ENCODE data around the gene MZF1.
A peak's percentile ranks its signal among the peaks of the same experiment; 100 is the strongest.
"Not testable (repeated sequence)": the region's sequence is repeated elsewhere in the genome, so short reads cannot be mapped to it uniquely, and the experiment has no call there.

Gene MZF1

GRCh38 chr19:58578012-58578925 lies 5.1 kb upstream of the MZF1 start:
- H3K4me1 ChIP-seq (ENCODE audit: control insufficient read depth, insufficient read depth, low read length) = peaks cover 16% of the 10 kb centered on the region
- H3K4me3 ChIP-seq (ENCODE audit: low read length) = no peak overlapping the region

GRCh38 chr19:58577581-58577980 lies 4.4 kb upstream of the MZF1 start:
- H3K9me3 ChIP-seq (replicated peaks; ENCODE audit: low read length); H3K27me3 ChIP-seq (ENCODE audit: control insufficient read depth, insufficient read depth, low read length); H3K4me3 ChIP-seq (ENCODE audit: low read length); H3K4me2 ChIP-seq (ENCODE audit: low read length); H3K36me3 ChIP-seq (ENCODE audit: insufficient read depth, low read length); H3K9ac ChIP-seq (ENCODE audit: low read depth, low read length): not testable (repeated sequence)
- peaks cover 16% of the 10 kb centered on the region for H3K4me1 ChIP-seq (ENCODE audit: control insufficient read depth, insufficient read depth, low read length)

More at GRCh38 chr19:58578012-58578925, 5.1 kb upstream of the MZF1 start:
- Histone ChIP-seq H3K4me2 (ENCODE audit: low read length) (no peak overlapping the region), H3K36me3 (ENCODE audit: insufficient read depth, low read length) (peaks cover 14% of the 10 kb centered on the region), H3K27me3 (ENCODE audit: control insufficient read depth, insufficient read depth, low read length) (no peaks in the 10 kb centered on the region), H3K9me3 (replicated peaks; ENCODE audit: low read length) (no peaks in the 10 kb centered on the region), H3K9ac (ENCODE audit: low read depth, low read length) (no peak overlapping the region)

GRCh38 chr19:58575183-58576041 lies 2.3 kb upstream of the MZF1 start:
- Histone ChIP-seq H3K9me3 (replicated peaks; ENCODE audit: low read length) (no peaks in the 10 kb centered on the region), H3K36me3 (ENCODE audit: insufficient read depth, low read length) (peaks cover 13% of the 10 kb centered on the region), H3K4me1 (ENCODE audit: control insufficient read depth, insufficient read depth, low read length) (peaks cover 17% of the 10 kb centered on the region), H3K4me2 (ENCODE audit: low read length) (peak overlapping the region; percentile 97), H3K4me3 (ENCODE audit: low read length) (peak overlapping the region; percentile 97), H3K27me3 (ENCODE audit: control insufficient read depth, insufficient read depth, low read length) (no peaks in the 10 kb centered on the region), H3K9ac (ENCODE audit: low read depth, low read length) (peak overlapping the region; percentile 87)

GRCh38 chr19:58573658-58574164 lies 576 bp upstream of the MZF1 start:
- H3K36me3 ChIP-seq (ENCODE audit: insufficient read depth, low read length) = peaks cover 28% of the 10 kb centered on the region
- H3K4me2 ChIP-seq (ENCODE audit: low read length) = peak overlapping the region; percentile 92
- H3K9me3 ChIP-seq (replicated peaks; ENCODE audit: low read length) = no peaks in the 10 kb centered on the region
- peak overlapping the region; percentile 58 for H3K9ac ChIP-seq (ENCODE audit: low read depth, low read length)
- H3K4me3 ChIP-seq (ENCODE audit: low read length) = peak overlapping the region; percentile 91
- H3K4me1 ChIP-seq (ENCODE audit: control insufficient read depth, insufficient read depth, low read length) = peaks cover 17% of the 10 kb centered on the region
- H3K27me3 ChIP-seq (ENCODE audit: control insufficient read depth, insufficient read depth, low read length) = no peaks in the 10 kb centered on the region

GRCh38 chr19:58572026-58572817 lies 913 bp downstream of the MZF1 start:
- peaks cover 12% of the 10 kb centered on the region for H3K4me1 ChIP-seq (ENCODE audit: control insufficient read depth, insufficient read depth, low read length)
- H3K36me3 ChIP-seq (ENCODE audit: insufficient read depth, low read length) = peaks cover 35% of the 10 kb centered on the region

GRCh38 chr19:58571575-58571947 lies 1.6 kb downstream of the MZF1 start:
- no peaks in the 10 kb centered on the region for H3K27me3 ChIP-seq (ENCODE audit: control insufficient read depth, insufficient read depth, low read length)
- H3K9me3 ChIP-seq (replicated peaks; ENCODE audit: low read length) = no peaks in the 10 kb centered on the region
- no peak overlapping the region for H3K4me2 ChIP-seq (ENCODE audit: low read length)
- no peak overlapping the region for H3K4me3 ChIP-seq (ENCODE audit: low read length)
- no peak overlapping the region for H3K9ac ChIP-seq (ENCODE audit: low read depth, low read length)
- peaks cover 12% of the 10 kb centered on the region for H3K4me1 ChIP-seq (ENCODE audit: control insufficient read depth, insufficient read depth, low read length)
- H3K36me3 ChIP-seq (ENCODE audit: insufficient read depth, low read length) = peaks cover 40% of the 10 kb centered on the region

More at GRCh38 chr19:58572026-58572817, 913 bp downstream of the MZF1 start:
- Histone ChIP-seq H3K9me3 (replicated peaks; ENCODE audit: low read length) (no peaks in the 10 kb centered on the region), H3K4me2 (ENCODE audit: low read length) (peak overlapping the region; percentile 92), H3K4me3 (ENCODE audit: low read length) (peak overlapping the region; percentile 91), H3K27me3 (ENCODE audit: control insufficient read depth, insufficient read depth, low read length) (no peaks in the 10 kb centered on the region), H3K9ac (ENCODE audit: low read depth, low read length) (peak overlapping the region; percentile 93)

DNA sequence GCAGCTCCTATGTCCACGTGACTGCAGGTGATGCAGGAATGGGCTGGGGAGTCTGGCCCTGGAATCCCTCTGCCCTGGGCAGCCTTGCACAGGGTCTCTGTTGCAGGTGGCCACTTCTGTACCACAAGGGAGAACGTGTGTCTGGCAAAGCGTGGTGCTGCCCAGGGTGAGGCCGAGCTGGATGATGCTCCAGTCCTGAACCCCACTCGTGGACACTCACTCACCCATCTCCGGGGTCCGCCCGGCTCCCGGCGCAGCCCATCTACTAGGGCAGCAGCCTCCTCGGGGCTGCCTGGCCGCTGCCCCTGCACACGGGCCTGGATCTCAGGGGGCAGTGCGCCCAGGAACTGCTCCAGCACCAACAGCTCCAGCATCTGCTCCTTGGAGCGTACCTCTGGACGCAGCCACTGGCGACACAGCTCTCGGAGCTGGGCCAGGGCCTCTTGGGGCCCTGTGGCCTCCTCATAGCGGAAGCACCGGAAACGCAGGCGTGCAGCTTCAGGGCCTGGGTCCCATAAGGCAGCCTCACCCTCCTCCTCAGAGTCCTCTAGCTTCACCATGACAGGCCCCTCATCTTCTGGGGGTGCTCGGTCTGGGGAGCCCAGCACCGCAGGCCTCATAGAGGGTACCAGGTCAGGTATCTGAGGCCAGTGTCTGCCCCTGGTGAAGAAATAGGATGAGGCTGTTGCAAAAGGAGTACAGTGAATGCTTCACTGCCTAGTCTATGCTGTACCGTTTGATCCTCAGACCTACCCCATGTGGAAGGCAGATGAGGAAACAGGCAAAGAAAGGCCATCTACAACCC lies 2.2 kb downstream of the MZF1 start:
- H3K4me1 ChIP-seq (ENCODE audit: control insufficient read depth, insufficient read depth, low read length) = peaks cover 11% of the 10 kb centered on the region
- H3K27me3 ChIP-seq (ENCODE audit: control insufficient read depth, insufficient read depth, low read length) = no peaks in the 10 kb centered on the region
- H3K36me3 ChIP-seq (ENCODE audit: insufficient read depth, low read length) = peaks cover 42% of the 10 kb centered on the region
- no peak overlapping the region for H3K4me2 ChIP-seq (ENCODE audit: low read length)
- no peak overlapping the region for H3K4me3 ChIP-seq (ENCODE audit: low read length)
- no peak overlapping the region for H3K9ac ChIP-seq (ENCODE audit: low read depth, low read length)
- H3K9me3 ChIP-seq (replicated peaks; ENCODE audit: low read length) = no peaks in the 10 kb centered on the region

DNA sequence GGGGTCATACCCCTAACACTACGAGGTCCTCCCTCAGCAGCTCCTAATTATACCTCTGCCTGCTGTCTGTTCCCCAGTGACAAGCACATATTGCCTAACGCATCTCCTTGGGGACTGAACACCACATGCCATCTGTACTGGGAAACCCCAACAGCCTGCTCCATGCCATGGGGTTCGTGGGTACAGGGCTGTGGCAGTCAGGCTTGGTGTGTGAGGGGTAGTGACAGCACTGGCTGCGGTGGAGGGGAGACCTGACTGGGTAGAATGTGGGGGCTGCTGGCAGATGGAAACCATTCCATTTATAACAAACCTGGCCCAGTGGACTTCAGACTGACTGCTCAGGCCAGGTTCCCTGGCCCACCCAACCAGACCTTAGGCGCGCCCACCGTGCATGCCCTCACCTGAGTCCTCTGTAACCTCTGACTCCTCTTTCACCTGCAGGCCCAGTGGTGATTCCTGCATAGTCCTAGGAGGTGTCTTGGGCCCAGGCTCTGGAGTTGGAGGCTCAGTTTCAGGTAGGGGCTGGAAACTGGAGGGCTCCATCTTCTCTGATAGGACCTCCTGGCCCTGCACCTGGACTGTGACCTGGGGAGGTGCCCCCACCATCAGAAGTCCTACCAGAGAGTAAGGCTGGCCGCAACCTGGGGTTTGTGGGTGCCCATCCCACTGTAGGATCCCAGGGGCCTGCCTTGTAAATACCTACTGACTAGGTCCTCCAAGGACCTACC lies 3.0 kb downstream of the MZF1 start:
- Histone ChIP-seq H3K9me3 (replicated peaks; ENCODE audit: low read length) (no peaks in the 10 kb centered on the region), H3K4me3 (ENCODE audit: low read length) (no peak overlapping the region), H3K27me3 (ENCODE audit: control insufficient read depth, insufficient read depth, low read length) (no peaks in the 10 kb centered on the region), H3K4me2 (ENCODE audit: low read length) (no peak overlapping the region), H3K4me1 (ENCODE audit: control insufficient read depth, insufficient read depth, low read length) (peaks cover 10% of the 10 kb centered on the region), H3K36me3 (ENCODE audit: insufficient read depth, low read length) (peaks cover 42% of the 10 kb centered on the region), H3K9ac (ENCODE audit: low read depth, low read length) (no peak overlapping the region)

DNA sequence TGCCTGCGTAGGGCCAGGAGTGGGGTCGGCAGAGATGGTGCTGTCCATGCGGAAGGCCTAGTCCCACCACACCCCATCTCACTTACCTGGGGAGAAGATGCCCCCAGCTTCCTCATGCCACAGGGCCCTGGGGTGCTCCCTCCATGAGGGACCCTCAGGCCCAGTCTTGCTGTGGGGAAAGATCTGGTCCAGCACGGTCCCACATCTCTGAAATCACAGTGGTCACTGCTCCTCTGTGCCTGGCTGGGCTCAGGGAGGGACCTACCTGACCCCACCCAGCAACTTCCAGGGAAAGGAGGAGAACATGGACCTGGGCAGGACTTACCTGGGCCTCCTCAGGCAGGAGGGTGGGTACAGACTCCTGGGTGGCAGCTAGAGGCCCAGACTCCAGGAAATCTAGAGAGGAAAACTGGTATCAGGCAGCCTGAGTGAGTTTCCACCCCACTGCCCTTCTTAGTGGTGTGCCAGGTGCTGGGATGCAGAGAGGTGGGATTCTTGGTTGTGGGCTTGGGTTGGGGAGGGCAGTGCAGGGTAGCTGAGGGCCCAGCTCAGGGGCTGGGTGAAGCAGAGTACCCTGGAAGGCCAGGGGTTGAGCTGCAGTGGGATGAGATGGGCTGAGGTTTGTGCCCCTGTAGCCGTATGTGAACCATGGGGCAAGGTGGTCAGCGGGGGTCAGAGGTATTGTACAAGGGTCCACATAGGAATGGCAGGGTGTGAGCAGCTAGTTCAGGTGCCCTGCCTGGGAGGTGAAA lies 3.8 kb downstream of the MZF1 start:
- peaks cover 10% of the 10 kb centered on the region for H3K4me1 ChIP-seq (ENCODE audit: control insufficient read depth, insufficient read depth, low read length)
- peaks cover 42% of the 10 kb centered on the region for H3K36me3 ChIP-seq (ENCODE audit: insufficient read depth, low read length)
- H3K4me3 ChIP-seq (ENCODE audit: low read length) = no peak overlapping the region
- H3K27me3 ChIP-seq (ENCODE audit: control insufficient read depth, insufficient read depth, low read length) = no peaks in the 10 kb centered on the region
- no peaks in the 10 kb centered on the region for H3K9me3 ChIP-seq (replicated peaks; ENCODE audit: low read length)
- no peak overlapping the region for H3K4me2 ChIP-seq (ENCODE audit: low read length)
- H3K9ac ChIP-seq (ENCODE audit: low read depth, low read length) = no peak overlapping the region

Data from skeletal muscle satellite cell (primary cell).